ENCODE measurements around the gene PLTP. TPM values are rescaled to one million over a fixed set of nuclear protein-coding genes. Genes with fewer than 3 reads are reported as not detected.
A peak's percentile ranks its signal among the peaks of the same experiment; 100 is the strongest.

The PLTP gene
- total RNA-seq, 2 donors from 2014 or later: 53.6 to 221 TPM

DNA sequence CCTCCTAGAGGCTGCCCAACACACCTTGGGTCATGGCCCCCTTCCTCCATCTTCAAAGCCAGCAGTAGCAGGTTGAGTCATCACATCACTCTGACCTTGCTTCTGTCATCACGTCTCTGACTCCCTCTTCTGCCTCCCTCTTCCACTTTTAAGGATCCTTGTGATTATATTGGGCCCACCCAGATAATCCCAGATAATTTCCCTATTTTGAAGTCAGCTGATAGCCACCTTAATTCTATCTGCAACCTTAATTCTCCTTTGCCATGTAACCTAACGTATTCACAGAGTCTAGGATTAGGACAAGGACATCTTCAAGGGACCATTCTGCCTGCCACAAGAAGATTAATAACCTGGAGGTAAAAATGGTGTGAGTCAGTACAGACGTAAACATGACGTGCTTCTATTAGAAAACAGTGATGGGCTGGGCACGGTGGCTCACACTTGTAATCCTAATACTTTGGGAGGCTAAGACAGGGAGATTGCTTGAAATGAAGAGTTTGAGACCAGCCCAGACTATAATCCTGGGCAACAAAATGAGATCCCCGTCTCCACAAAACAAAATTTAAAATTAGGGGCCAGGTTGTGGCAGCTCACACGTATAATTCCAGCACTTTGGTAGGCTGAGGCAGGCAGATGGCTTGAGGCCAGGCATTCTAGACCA, 51.3 kb downstream of the PLTP start:
- no peak overlapping the region for H3K27ac ChIP-seq
- TF ChIP-seq, protein P1, sequence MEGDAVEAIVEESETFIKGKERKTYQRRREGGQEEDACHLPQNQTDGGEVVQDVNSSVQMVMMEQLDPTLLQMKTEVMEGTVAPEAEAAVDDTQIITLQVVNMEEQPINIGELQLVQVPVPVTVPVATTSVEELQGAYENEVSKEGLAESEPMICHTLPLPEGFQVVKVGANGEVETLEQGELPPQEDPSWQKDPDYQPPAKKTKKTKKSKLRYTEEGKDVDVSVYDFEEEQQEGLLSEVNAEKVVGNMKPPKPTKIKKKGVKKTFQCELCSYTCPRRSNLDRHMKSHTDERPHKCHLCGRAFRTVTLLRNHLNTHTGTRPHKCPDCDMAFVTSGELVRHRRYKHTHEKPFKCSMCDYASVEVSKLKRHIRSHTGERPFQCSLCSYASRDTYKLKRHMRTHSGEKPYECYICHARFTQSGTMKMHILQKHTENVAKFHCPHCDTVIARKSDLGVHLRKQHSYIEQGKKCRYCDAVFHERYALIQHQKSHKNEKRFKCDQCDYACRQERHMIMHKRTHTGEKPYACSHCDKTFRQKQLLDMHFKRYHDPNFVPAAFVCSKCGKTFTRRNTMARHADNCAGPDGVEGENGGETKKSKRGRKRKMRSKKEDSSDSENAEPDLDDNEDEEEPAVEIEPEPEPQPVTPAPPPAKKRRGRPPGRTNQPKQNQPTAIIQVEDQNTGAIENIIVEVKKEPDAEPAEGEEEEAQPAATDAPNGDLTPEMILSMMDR (IDR thresholded peaks at IDR 0.05): no peak
- DNase-seq (ENCODE audit: low spot score): no peak
- H3K27me3 ChIP-seq: no peaks in the 10 kb centered on the region
- H3K4me3 ChIP-seq: no peak overlapping the region
- no peaks in the 10 kb centered on the region for H3K36me3 ChIP-seq
- peaks cover 0 to 21% of the 10 kb centered on the region in 2 donors for H3K4me1 ChIP-seq
- no peaks in the 10 kb centered on the region for H3K9me3 ChIP-seq

DNA sequence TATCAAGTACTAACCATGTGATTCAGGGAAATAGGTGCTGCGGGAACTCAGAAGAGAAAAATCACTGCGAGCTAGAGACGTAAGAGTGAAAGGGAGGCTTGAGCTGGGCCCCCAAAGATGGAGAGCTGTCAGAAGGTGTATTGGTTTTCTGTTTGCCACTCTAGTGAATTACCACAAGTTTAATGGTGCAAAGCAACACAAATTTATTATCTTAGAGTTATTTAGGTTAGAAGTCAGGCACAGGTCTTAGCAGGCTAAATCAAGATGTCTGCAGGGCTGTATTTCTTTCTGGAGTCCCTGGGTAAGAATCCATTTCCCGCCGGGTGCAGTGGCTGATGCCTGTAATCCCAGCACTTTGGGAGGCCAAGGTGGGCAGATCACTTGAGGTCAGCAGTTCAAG, 52.0 kb downstream of the PLTP start:
- Histone ChIP-seq H3K4me3 (no peak overlapping the region), H3K36me3 (no peaks in the 10 kb centered on the region), H3K27ac (no peak overlapping the region), H3K27me3 (no peaks in the 10 kb centered on the region), H3K9me3 (no peaks in the 10 kb centered on the region), H3K4me1 (peaks cover 0 to 29% of the 10 kb centered on the region in 2 donors)
- DNase-seq (ENCODE audit: low spot score): no peak
- TF ChIP-seq, protein P1 (IDR thresholded peaks at IDR 0.05): no peak

DNA sequence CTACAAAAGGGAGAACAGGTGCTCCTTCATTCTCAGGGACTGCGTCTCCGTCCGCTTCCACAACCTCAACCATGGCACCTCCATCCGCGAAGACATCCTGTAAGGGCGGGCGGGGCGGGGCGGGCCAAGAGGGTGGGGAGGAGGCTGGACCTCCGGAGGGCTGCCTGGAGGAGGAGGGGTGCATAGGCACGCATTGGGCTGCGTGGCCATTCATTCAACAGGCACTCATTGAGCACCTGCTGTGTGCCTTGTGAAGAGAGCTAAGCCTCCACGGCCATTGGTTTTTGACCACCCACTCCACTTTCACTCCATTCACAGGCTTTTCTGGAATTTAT, 54.1 kb downstream of the PLTP start:
- H3K4me1 ChIP-seq: peaks cover 0 to 33% of the 10 kb centered on the region in 2 donors
- peak overlapping the region; percentile 75 to 87 for H3K4me3 ChIP-seq
- TF ChIP-seq, protein P1 (IDR thresholded peaks at IDR 0.05): no peak
- no peaks in the 10 kb centered on the region for H3K27me3 ChIP-seq
- no peaks in the 10 kb centered on the region for H3K9me3 ChIP-seq
- peak overlapping the region; percentile 72 to 80 for H3K27ac ChIP-seq
- H3K36me3 ChIP-seq: peaks cover 8% of the 10 kb centered on the region
- no peak for DNase-seq (ENCODE audit: low spot score)

DNA sequence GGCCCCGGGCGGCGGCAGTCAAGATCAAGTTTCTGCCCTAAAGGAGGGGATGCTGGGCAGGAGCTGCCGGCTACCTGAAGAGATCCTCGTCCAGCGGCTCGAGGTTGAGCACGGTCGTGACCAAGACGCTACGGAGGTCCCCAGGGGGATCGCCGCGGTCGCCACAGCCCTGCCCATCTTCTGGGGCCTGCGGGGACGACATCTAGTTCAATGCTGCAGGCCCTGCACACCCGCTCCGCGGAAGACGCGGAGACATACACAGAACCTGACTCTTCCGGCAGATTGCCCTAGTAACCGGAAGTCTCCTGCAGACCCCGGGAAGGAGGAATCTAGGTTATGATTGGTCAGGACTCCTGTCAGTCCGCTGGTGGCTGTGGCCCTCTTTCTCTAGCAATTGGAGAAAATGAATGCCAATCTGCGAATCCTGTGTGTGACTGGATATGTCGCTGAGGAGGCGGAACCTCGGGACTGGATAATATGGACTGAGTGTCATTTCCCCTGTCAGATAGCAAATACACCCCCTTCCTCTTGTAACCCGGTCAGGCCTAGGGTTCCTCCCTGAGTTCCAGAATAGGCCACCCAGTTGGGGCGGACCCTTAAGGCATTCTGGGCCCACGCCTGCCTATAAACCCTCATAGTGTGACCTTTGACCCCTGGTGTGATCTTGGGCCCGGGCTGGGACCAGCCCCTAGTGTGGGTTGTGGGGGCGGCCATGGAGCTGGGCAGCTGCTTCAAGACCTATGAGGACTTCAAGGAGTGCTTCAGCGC, 54.7 kb downstream of the PLTP start, which contains the start of the genes ACOT8 and ZSWIM3:
TSS of gene ACOT8 (minus strand) at position 279 of the 768 bp plus-strand sequence. CDS start at position 202, 77 bp downstream.
TSS of gene ZSWIM3 (plus strand) at position 501 of the 768 bp plus-strand sequence. CDS start at position 713, 212 bp downstream.
- TF ChIP-seq, protein P1 (IDR thresholded peaks at IDR 0.05): no peak
- DNase-seq (ENCODE audit: low spot score): peak; percentile 98
- Histone ChIP-seq H3K4me3 (peak within 1 kb of the TSS; percentile 75 to 87), H3K9me3 (no peaks in the 10 kb centered on the region), H3K27ac (peak within 1 kb of the TSS; percentile 72 to 80), H3K4me1 (peaks cover 0 to 33% of the 10 kb centered on the region in 2 donors), H3K36me3 (peaks cover 11% of the 10 kb centered on the region), H3K27me3 (no peaks in the 10 kb centered on the region)

DNA sequence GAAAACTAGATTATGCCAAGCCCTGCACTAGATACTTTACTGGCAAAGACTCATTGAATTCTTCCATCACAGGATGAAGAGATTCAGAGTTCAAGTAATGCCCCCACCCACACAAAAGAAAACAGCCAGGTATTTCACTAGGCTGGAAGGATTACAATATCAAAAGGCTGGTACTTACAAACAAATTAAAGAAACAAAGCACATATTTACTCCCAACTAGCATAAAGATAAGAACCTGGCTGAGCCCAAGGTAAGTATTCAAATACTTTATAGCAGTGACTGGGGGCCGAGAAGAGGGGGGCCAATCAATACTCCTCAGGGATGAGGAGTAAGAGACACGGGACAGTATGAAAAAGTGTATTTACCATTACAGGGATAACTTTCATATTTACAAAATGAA, 58.5 kb downstream of the PLTP start:
- Histone ChIP-seq H3K9me3 (no peaks in the 10 kb centered on the region), H3K36me3 (peaks cover 11% of the 10 kb centered on the region), H3K27ac (no peak overlapping the region), H3K4me1 (peaks cover 0 to 32% of the 10 kb centered on the region in 2 donors), H3K27me3 (no peaks in the 10 kb centered on the region), H3K4me3 (no peak overlapping the region)
- no peak for DNase-seq (ENCODE audit: low spot score)
- TF ChIP-seq, protein P1 (IDR thresholded peaks at IDR 0.05): no peak
